Activated CD8-positive, alpha-beta T cell treated with anti-CD3 and anti-CD28 coated beads for 36 hours (primary cell): ENCODE measurements around the gene PIP5K1B. TPM values are rescaled to one million over a fixed set of nuclear protein-coding genes. Genes with fewer than 3 reads are reported as not detected.

Source experiments
- ATAC-seq: fragments of 200-7000 bp; cut with Tn5 transposase; one replicate; pipeline ENCODE4 v1.10.0; 2021; ENCODE audit warnings: mild to moderate bottlenecking, moderate library complexity
- CTCF ChIA-PET: fragments of 350-600 bp; sonication (Branson Sonifier 250); formaldehyde crosslinking; loops from one replicate; lab custom pipeline; 2021; ENCODE audit warnings: antibody characterized with exemption; lab: Charles Lee
- POLR2A ChIA-PET: fragments of 350-600 bp; sonication (Branson Sonifier 250); formaldehyde crosslinking; loops from one replicate; lab custom pipeline; 2021; ENCODE audit warnings: antibody characterized with exemption; lab: Charles Lee
- DNase-seq: peaks from one replicate; pipeline ENCODE4 v3.0.0-alpha.2; 2020
- H3K27ac Mint-ChIP-seq: one replicate; pipeline ENCODE4 v1.8.0; 2021; ENCODE audit warnings: mild to moderate bottlenecking, mixed read lengths
- H3K27me3 Mint-ChIP-seq: one replicate; pipeline ENCODE4 v1.8.0; 2021; ENCODE audit warnings: mixed read lengths
- H3K36me3 Mint-ChIP-seq: one replicate; pipeline ENCODE4 v1.8.0; 2021; ENCODE audit warnings: low read depth, mixed read lengths
- H3K4me1 Mint-ChIP-seq: one replicate; pipeline ENCODE4 v1.8.0; 2021; ENCODE audit warnings: low read depth, mixed read lengths
- H3K4me3 Mint-ChIP-seq: one replicate; pipeline ENCODE4 v1.8.0; 2021; ENCODE audit warnings: mild to moderate bottlenecking, moderate library complexity, mixed read lengths
- H3K9me3 Mint-ChIP-seq: one replicate; pipeline ENCODE4 v1.8.0; 2021; ENCODE audit warnings: mixed read lengths
- CTCF ChIP-seq: fragments of 200-600 bp; IDR thresholded peaks from one replicate; pipeline ENCODE4 v1.8.0; 2022; ENCODE audit warnings: antibody characterized with exemption, mild to moderate bottlenecking
- intact Hi-C: fragments of 100-400 bp; cut with micrococcal nuclease; formaldehyde crosslinking; loops from one replicate; pipeline ENCODE4 v1.10.0; 2022
- total RNA-seq, 2 experiments: library from RNA; stranded (reverse); gene quantifications; one replicate each; pipeline ENCODE4 v1.2.3, GENCODE V29; 2021

The PIP5K1B gene
- total RNA-seq, 2 experiments from 2014 or later: 0.43 to 0.98 TPM

- DNase-seq (no peak), ATAC-seq (no peak)
- TF ChIP-seq CTCF: no peak
- intact Hi-C loops: no loop called here
- H3K27ac Mint-ChIP-seq: no peak overlapping the region
- ChIA-PET POLR2A (no interaction called here), CTCF (interaction anchor here (0.8 kb wide), 1 partner anchor 95 kb away, joined by 3 read pairs; no protein-coding TSS in a partner anchor)
- H3K27me3 Mint-ChIP-seq: peaks cover 4% of the 10 kb centered on the region
- H3K4me3 Mint-ChIP-seq: no peak overlapping the region
- no peaks in the 10 kb centered on the region for H3K4me1 Mint-ChIP-seq
- no peaks in the 10 kb centered on the region for H3K9me3 Mint-ChIP-seq
- H3K36me3 Mint-ChIP-seq: no peaks in the 10 kb centered on the region
Observed at GRCh38 chr9:68904454-68904853, 199.4 kb downstream of the PIP5K1B start.

GRCh38 chr9:68905129-68905528, 200.1 kb downstream of the PIP5K1B start:
- Mint-ChIP-seq H3K4me3 (no peak overlapping the region), H3K27me3 (peaks cover 4% of the 10 kb centered on the region), H3K4me1 (no peaks in the 10 kb centered on the region), H3K27ac (no peak overlapping the region), H3K9me3 (no peaks in the 10 kb centered on the region), H3K36me3 (no peaks in the 10 kb centered on the region)
- ATAC-seq: no peak
- no peak for TF ChIP-seq CTCF
- ChIA-PET CTCF (no interaction called here), POLR2A (no interaction called here)
- DNase-seq: no peak
- intact Hi-C loops: no loop called here

GRCh38 chr9:68907910-68908309, 202.9 kb downstream of the PIP5K1B start:
- H3K36me3 Mint-ChIP-seq: no peaks in the 10 kb centered on the region
- no peak for TF ChIP-seq CTCF
- POLR2A ChIA-PET: no interaction called here
- H3K27ac Mint-ChIP-seq: no peak overlapping the region
- intact Hi-C loops: no loop called here
- H3K9me3 Mint-ChIP-seq: no peaks in the 10 kb centered on the region
- no peak for ATAC-seq
- no peak for DNase-seq
- H3K27me3 Mint-ChIP-seq: peaks cover 4% of the 10 kb centered on the region
- CTCF ChIA-PET: no interaction called here
- no peak overlapping the region for H3K4me3 Mint-ChIP-seq
- H3K4me1 Mint-ChIP-seq: no peaks in the 10 kb centered on the region

DNA sequence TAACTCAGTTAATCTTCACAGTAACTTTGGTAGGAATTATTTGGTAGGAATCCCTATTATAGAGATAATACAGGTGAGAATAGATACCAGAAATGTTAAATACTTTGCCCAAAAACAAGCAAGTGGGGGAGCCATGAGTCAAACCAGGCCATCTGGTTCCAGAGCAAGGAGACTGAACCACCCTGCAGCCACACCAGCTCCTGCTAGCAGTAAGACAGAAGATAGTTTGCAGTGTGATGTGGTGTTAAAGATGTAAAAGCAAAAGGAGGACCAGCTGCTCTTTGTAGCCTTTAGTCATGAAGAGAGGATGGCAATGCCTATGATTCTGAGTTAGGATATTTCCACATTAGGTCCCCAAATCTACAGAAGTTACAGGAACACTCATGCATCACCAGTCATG, 207.5 kb downstream of the PIP5K1B start:
- no peaks in the 10 kb centered on the region for H3K36me3 Mint-ChIP-seq
- intact Hi-C loops: no loop called here
- no peak for DNase-seq
- H3K9me3 Mint-ChIP-seq: no peaks in the 10 kb centered on the region
- no peak overlapping the region for H3K27ac Mint-ChIP-seq
- peaks cover 2% of the 10 kb centered on the region for H3K27me3 Mint-ChIP-seq
- H3K4me3 Mint-ChIP-seq: no peak overlapping the region
- H3K4me1 Mint-ChIP-seq: no peaks in the 10 kb centered on the region
- CTCF ChIA-PET: no interaction called here
- no peak for ATAC-seq
- TF ChIP-seq CTCF: no peak
- POLR2A ChIA-PET: no interaction called here

DNA sequence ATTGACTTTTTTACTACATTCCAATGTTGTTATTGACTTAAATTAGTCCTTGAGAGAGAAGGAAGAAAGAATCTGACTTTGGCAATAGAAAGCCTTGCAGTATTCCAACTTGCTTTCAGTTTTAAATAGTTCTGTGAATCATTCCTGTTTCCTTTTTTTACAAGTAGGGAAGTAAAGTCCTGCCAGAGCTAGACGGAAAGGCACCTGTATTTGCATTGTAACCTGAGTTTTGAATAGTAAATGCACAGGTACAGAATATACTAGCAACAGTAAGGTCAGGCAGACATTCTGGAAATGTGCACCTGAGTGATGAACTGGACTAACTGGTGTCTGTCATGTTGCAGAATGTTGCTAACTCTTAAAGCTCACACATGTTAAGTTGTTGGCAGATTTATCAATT, 208.0 kb downstream of the PIP5K1B start:
- ChIA-PET CTCF (no interaction called here), POLR2A (interaction anchor here (1.0 kb wide), 1 partner anchor 34 kb away, joined by 3 read pairs; no protein-coding TSS in a partner anchor)
- H3K9me3 Mint-ChIP-seq: no peaks in the 10 kb centered on the region
- H3K27me3 Mint-ChIP-seq: peaks cover 2% of the 10 kb centered on the region
- ATAC-seq (no peak), DNase-seq (no peak)
- no peak overlapping the region for H3K27ac Mint-ChIP-seq
- H3K4me1 Mint-ChIP-seq: no peaks in the 10 kb centered on the region
- H3K4me3 Mint-ChIP-seq: no peak overlapping the region
- H3K36me3 Mint-ChIP-seq: no peaks in the 10 kb centered on the region
- TF ChIP-seq CTCF: no peak
- intact Hi-C loops: no loop called here
